Epidermal melanocyte (primary cell): ENCODE measurements around the gene CPLX3.
"Not testable (repeated sequence)": the region's sequence is repeated elsewhere in the genome, so short reads cannot be mapped to it uniquely, and the experiment has no call there.

ENCODE experiments used
- DNase-seq: peaks from one replicate; pipeline ENCODE4 v3.0.0; 2011; ENCODE audit warnings: low spot score; ENCODE audit not compliant: insufficient read length

Gene CPLX3, protein sequence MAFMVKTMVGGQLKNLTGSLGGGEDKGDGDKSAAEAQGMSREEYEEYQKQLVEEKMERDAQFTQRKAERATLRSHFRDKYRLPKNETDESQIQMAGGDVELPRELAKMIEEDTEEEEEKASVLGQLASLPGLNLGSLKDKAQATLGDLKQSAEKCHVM

DNA sequence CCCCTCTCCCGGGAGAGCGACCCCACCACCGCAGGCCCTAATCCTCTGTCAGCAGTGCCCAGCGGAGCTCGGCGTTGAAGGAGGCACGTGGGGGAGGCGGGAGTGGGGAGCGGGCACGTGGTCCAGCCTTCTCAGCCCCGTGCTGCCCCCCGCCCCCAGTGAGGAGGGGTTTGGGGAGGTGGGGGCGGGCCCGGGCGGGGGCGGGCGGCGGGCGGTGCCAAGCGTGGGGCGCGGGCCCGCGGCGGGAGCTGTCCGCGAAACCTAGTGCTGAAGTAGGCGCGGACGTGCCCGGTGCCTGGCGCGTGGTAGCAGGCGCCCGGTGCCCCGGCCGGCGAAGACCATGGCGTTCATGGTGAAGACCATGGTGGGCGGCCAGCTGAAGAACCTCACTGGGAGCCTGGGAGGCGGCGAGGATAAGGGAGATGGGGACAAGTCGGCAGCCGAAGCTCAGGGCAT lies at the start of gene CPLX3:
Gene CPLX3 (plus strand): TSS at position 264 of the 456 bp plus-strand sequence. CDS start 77 bp downstream, at position 341.
- peak; percentile 59 for DNase-seq

DNA sequence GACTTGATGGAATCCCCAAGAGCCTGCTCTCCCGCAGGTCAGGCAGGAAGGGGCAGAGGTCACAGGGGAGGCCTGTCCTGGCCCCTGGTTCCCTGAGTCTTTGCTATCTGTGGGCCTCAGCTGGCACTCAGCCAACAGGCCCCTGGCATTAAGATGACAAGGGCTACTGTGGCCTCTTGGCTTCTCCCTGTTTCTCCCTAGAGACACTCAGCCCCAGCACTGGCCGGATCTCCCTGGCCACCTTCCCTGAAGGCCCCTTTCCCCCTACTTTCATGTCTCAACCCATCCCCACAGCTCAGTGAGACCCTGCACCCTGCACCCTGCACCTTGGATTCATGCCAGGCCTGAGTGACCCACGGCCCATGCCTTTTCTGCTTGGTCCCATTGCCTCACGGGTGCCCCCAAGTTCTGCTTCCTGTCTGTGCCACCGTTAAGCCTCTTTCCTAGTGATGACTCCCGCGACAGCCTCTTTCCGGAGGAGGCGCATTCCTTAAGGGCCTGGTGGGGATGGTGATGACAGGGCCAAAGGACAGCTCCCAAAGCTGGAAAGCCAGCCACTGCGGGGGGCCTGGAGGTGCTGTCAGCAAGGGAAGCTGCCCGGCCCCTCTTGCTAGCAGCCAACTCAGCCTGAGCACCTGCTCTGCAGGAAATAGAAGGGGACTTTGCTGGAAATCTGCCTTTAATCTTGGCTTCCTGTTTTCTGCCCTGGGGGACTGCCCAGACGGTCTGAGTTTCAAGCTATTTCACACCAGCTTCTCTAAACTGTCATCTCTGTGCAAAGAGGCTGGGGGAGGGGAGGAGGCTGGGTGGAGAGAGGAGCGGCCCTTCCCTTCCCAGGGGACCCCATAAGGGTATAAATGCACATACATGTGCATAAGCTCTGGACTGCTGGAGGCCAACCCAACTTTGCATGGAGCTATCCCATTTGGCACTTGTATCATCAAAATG lies 49.3 kb upstream of the CPLX3 start:
- DNase-seq, result no peak

DNA sequence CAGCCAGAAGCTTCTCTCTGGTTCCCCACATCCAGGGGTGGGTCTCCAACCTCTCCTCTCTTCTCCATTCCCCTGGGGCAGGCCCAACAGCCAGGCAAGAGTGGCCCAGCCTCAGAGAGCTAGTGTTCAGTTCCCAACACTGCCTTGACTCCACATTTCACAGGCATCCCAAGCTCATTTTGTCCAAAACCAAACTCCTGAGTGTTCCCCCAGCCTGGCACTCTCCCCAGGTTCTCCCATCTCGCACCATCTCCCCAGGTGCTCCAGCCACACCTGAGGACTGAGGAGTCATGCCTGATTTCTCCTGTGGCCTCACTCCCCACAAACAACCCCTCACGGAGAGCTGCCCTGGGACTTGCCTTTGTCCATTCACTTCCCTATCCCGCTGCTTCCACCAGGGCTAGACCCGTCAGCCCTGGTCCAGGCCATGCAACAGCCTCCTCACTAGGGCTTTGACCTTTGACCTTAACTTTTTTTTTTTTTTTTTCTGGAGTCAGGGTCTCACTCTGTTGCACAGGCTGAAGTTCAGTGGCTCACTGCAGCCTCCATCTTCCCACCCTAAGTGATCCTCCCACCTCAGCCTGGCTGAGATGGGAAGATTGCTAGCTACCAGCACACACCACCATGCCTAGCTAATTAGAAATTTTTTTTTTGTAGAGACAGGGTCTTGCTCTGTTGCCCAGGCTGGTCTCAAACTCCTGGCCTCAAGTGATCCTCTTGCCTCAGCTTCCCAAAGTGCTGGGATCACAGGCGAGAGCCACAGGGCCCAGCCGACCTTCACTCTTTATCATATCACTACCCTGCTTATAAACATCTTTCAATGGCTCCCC lies 48.4 kb upstream of the CPLX3 start:
- DNase-seq, result no peak

DNA sequence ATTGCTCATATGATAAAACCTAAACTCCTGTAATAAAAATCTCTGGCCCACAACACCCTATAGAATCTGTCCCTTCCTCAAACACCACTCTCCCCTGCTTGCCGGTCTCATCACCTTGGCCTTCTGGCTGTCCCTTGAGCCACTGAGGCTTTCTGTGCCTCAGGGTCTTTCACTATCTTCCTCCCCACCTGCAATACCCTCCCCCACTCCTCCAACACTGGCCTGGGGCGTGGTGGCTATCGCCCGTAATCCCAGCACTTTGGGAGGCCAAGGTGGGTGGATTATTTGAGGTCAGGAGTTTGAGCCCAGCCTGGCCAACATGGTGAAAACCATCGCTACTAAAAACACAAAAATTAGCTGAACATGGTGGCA lies 47.8 kb upstream of the CPLX3 start:
- DNase-seq, result no peak

DNA sequence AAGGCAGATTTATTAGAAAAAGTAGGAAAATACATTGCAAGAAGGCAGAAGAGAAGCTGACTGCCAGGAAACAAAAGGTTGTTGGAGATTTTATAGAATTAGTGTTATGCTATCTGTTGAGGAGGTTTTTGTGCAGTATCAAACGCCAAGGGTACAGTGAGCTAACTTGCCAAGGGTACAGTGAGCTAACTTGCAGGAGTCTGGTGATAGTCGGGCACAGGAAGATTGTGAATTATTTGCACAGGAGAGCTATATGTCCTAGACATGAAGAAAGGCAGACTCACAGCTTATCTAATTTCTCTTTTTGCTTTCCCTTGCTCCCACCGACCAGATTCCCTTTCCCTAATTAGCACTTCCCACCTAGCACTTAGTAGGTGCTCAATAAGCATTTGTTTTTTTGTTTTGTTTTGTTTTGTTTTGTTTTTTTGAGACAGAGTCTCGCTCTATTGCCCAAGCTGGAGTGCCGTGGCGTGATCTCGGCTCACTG lies 47.2 kb upstream of the CPLX3 start:
- no peak for DNase-seq

DNA sequence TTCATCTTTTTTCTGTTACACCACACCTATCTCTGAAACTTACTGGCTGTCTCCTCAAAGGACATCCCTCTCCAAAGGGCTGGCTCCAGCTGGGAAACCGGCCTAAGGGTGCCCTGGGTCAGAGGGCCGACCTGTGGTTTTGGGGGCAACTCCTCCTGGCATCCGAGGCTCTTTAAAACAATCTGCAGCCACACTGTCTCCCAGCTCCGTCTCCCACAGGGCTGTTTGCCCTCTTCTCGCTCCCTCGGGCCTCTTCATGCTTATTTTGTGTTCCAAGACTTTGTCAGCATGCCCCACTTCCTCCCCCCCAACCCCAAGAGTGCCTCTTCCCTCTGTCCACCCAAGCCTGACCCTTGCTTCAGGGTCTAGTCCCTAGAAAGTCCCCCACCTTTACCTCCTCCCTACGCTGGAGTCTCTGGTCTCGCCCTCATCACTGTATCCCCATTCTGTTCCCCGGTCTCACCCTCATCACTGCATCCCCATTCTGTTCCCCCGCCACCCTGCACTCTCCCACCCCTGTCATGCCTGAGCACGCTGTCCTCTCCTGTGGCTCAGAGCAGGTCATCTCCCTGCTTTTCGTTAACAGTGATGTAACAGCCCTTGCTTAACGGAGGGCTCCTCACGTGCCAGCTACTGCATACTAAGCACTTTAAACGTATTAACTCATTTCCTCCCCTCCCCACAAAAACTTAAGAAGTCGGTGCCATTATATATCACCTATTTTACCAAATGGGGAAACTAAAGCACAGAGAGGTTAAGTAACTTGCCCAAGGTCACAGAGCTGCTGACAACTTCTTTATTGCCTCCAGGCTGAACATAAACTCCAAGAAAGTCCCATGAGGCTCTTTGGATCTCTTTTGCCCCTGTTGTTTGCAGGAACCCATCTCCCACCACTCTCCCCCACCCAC lies 45.6 kb upstream of the CPLX3 start:
- no peak for DNase-seq

DNA sequence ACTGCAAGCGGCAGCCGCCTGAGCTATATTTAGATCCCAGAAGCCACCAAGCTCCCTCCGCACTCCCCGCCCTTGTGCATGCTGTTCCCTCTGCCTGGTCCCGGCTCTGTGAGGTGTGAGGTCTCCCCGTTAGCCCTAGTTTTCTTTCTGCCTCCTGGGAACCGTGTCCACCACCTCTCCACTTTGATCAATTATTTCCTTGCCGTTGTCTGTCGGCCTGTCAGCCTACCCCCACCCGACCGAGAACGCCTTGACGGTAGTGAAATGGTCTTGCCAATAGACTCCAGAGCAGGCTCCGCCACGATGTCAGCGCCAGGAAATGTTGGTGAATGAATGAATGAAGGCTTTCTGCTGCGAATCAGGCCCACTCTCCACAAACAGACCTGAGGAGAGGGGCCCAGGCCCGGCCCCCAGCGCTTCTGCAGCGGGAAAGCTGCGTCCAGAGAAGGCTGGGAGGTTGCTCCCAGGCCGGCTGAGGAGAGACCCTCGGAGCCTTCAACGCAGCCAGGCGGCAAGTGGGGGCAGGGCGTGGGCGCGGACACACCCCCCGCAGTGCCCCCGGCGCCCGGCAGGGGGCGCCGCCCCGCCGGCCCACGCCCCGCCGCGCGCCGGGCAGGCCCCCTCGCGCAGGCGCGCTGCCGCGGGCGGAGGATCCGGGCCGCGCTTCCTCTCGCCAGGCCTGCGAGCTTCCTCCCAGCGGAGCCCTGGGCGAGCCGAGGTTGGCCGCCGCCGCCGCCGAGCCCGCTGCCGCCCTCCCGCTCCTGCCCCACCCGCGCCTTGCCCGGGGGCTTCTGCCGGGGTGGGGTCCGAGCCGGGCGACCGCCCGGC lies 44.8 kb upstream of the CPLX3 start, which contains the start of gene CSK:
Gene CSK (plus strand): TSS at position 650 of the 828 bp plus-strand sequence. CDS start 16,218 bp downstream, outside the sequence.
- DNase-seq, result peak; percentile 82

DNA sequence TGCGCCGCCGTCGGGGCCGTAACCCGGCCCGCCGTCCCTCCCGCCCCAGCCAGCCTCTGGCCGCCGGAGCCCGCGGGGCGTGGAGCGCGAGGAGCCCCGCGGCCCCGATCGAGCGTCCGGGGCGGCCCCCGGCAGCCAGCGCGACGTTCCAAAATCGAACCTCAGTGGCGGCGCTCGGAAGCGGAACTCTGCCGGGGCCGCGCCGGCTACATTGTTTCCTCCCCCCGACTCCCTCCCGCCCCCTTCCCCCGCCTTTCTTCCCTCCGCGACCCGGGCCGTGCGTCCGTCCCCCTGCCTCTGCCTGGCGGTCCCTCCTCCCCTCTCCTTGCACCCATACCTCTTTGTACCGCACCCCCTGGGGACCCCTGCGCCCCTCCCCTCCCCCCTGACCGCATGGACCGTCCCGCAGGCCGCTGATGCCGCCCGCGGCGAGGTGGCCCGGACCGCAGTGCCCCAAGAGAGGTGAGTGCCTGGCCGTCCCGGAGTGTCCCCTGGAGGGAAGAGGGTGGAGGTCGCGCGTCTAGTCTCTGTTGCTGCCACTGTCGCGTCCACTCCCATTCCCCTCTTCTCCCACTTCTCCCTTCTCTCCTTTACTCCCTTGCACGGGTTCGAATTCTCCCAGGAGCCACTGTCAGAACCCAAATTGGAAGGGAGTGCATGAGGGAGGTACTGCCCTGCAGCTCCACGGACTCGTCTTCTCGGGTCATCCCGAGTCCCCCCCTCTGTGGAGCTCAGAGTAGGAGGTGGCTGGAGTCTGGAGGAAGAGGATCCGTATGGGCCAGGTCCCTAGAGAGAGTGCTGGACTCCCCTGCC lies 44.0 kb upstream of the CPLX3 start:
- no peak for DNase-seq

DNA sequence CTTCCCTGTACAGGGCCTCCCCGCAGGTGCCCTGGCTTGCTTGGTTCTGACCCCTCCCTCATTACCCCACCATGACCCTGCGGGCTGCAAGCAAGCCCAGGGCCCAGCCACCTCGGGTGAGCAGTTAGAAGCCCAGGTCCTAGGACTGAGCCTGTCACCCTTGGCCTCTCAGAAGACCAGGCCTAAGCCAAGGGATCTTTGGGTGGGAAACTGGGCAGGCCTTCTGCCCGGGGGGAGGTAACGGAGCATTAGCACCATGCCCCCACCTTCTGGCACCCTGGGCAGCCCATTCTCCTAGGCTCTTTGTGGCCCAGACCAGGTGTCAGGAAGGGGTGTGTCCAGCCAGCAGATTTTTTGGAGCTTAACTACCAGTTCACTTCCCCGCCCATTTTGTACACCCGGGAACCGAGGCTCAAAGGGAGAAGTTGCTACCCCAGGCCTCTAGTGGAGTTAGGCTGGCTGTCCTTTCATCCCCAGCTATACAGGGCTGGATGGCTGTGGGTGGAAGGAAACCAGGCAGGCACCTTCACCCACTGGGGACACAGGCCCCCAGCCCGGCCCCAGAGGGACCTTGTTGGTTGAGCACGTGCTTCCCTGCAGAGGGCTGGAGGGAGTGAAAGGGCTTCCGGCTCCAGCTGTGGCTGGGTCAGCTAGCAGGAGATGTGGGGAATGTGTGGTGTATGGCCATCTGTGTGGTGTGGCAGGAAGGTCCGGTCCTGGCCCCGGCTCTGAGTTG lies 43.2 kb upstream of the CPLX3 start:
- DNase-seq, result no peak

DNA sequence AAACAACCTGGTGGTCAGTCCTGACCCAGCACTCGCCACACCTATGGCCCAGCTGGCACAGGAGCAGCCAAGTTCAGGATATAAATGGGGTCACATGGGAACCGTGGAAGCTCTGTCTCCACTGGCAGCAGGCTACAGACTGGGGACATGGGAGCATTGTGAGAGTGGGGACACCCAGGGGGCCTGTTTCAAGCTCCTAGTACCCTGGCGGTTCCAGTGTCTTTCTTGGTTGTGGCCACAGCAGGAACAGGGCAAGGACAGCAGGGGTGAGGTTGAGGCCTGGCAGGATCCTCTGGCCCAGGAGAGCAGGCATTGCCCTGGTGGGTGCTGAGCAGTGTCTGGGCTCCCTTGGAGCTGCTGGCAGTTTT lies 42.6 kb upstream of the CPLX3 start:
- no peak for DNase-seq

DNA sequence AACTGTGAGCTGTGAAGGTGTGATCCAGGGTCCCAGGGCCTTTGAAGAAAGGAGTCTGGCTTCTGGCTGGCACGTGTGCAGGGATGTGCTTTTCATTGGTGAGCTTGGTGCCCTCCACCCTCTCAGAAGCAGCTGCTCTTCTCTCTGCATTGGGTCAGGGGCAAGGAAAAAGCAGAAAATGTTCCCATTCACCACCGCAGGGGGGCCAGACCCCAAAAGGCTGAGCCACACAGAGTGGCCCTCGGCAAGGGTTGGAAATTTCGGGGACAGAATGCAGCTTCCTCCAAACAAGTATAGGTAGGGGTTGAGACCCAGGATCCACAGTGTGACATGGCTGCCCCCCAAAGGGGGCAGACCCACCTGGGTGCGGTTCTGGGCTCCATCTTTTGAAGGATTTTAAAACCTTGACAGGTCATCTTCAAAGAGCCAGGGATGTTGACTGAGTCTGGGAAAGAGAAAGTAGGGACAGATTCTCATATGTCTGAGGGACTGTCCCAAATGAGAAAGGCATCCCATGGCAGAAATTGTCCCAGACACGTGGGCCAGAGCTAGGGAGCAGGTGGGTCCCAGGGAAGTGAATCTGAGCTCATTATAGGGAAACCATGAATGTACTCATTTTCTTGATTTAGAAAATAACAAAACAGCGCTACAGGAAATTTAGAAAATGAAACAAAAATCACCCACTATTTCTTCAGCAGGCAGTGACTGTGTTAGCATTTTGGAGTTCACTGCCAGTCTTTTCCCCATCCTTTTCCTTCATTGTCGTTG lies 41.8 kb upstream of the CPLX3 start:
- no peak for DNase-seq

DNA sequence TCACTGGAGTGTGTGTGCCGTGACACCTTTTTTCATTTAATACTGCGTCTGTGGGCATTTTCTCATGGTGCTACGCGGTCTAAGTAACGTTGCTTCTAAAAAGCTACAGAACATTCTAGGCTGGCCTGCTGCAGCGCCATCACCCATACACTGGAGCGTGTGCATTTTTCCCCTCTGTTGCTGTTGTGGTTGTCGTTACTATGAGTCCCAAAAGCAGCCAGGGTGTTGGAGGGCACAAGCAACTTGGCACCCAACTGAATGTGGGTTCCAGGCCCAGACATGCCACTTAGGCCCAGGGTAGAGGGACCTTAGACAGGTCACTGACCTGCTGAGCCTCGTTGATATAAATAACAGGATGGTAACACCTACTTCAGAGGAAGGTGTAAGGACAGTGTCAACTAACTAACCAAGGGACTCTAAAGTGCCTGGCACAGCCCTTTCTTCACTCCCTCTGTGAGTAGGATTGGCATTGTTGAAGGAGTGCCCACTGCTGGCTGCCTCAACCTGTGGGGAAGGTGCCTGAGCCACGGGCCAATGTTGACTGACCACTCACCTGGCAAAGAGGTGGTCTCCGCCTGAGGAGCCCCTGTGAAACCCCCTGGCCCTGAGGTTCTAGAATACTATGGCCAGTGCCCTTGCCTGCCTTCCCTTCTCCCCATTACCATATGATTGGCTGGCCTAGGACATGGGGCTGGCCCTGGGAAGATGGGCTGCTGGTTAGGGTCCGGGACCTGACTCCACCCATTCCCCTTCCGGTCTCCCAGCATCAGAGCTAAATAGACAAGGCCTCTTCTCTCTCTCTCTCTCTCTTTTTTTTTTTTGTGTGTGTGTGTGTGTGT lies 41.0 kb upstream of the CPLX3 start:
- no peak for DNase-seq

DNA sequence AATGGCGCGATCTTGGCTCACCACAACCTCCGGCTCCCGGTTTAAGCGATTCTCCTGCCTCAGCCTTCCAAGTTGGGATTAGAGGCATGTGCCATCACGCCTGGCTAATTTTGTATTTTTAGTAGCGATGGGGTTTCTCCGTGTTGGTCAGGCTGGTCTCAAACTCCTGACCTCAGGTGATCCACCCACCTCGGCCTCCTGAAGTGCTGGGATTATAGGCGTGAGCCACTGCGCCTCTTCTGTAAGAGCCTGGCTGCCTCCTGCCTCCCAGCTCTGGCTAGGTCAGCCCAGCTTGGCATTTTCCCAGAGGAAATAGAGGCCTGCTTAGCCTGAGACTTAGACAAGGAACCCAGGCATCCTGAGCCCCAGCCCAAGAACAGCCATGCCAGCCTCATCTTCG lies 40.3 kb upstream of the CPLX3 start:
- DNase-seq, result not testable (repeated sequence)

DNA sequence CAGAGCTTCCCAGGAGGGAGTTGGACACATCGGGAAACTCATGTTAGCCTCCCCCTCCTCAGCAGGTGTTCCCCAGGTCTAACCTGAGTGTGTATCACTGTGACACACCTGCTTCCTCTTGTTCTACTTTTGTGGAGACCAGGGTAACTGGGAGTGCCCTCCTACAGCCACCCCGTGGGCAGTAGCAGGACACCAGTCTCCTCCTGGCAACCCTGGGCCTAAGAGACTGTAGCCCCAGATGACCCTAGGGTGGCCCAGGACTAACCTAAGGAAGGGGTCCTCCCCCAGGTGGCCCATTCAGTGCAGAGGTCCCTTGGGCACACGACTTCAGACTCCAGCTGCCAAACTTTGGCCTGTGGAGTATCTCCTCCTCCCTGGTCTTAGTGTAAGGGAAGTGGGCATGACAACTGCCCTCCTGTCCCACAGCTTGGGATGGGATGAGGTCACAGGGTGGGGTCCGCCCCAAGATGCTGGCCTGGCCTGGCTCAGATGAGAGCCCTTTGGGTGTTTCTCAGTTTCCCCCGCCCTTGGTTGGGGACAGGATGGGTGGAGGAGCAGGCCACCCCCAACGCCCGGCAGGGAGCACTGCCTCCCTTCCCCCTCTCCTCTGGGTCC lies 39.8 kb upstream of the CPLX3 start:
- DNase-seq, result no peak

DNA sequence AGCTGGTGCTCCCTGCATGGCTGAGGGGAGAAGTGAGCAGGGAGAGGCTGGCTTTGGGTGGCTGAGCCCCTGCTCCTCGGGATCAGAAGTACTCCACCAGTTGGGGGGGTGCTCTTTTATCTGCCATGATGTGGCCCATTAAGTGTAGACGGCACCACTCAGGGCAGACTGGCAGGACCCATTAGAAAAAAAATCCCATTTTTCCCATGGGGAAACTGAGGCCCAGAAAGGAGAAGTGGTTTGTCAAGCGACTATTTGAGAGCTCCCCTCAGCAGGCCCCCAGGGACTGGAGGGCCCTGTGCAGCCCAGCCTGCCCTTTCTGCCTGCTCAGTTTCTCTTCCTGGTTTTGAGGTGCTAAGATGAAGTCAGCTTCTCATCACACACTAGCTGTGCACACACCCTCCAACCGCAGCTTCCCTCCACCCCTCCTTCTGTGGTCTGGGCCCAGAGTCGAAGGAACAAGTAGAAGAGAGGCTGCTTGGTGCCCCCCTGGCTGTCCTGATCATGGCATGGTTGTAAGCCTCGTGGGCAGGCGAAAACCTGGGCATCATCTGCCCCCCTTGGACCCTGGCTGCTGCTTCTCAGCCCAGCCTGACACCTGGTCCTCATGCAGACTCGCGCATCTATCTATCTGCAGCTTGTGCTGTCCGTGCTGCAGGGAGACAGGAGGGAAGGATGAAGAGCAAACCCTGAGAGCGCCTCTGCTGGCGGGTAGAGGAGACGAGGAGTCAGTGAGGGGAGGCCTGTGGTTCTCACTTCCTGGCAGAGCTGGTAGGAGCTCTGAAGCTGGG lies 39.0 kb upstream of the CPLX3 start:
- DNase-seq, result peak; percentile 55
